ENCODE measurements around the gene IGF2R. TPM values are rescaled to one million over a fixed set of nuclear protein-coding genes. Genes with fewer than 3 reads are reported as not detected.

IGF2R gene
- total RNA-seq, 4 donors from 2014 or later: 56.6 to 134 (median 108) TPM

GRCh38 chr6:159985296-159985945, 16.5 kb downstream of the IGF2R start:
- intact Hi-C loops (cut with DNase I; ENCODE audit: low total_unique reads) (no loop called here), in situ Hi-C loops (cut with MboI; ENCODE audit: low sequenced_read_pairs in 4 of 4) (loop anchor here in 1 of 4 donors (10.0 kb wide), 1 partner anchor 49 kb away; no protein-coding TSS in a partner anchor)
- Histone ChIP-seq H3K4me1 (peaks cover 88% of the 10 kb centered on the region in 2 donors), H3K27me3 (no peaks in the 10 kb centered on the region), H3K36me3 (no peaks in the 10 kb centered on the region), H3K9me3 (no peaks in the 10 kb centered on the region), H3K27ac (peak overlapping the region; percentile 3 to 95 (median 24)), H3K4me3 (no peak overlapping the region)
- TF ChIP-seq, protein P1, sequence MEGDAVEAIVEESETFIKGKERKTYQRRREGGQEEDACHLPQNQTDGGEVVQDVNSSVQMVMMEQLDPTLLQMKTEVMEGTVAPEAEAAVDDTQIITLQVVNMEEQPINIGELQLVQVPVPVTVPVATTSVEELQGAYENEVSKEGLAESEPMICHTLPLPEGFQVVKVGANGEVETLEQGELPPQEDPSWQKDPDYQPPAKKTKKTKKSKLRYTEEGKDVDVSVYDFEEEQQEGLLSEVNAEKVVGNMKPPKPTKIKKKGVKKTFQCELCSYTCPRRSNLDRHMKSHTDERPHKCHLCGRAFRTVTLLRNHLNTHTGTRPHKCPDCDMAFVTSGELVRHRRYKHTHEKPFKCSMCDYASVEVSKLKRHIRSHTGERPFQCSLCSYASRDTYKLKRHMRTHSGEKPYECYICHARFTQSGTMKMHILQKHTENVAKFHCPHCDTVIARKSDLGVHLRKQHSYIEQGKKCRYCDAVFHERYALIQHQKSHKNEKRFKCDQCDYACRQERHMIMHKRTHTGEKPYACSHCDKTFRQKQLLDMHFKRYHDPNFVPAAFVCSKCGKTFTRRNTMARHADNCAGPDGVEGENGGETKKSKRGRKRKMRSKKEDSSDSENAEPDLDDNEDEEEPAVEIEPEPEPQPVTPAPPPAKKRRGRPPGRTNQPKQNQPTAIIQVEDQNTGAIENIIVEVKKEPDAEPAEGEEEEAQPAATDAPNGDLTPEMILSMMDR (IDR thresholded peaks at IDR 0.05 in 4 of 5, conservative IDR thresholded peaks at IDR 0.05 in 1 of 5): no peak
- no peak for TF ChIP-seq POLR2A (IDR thresholded peaks at IDR 0.05)
- ATAC-seq (no peak), DNase-seq (no peak)

DNA sequence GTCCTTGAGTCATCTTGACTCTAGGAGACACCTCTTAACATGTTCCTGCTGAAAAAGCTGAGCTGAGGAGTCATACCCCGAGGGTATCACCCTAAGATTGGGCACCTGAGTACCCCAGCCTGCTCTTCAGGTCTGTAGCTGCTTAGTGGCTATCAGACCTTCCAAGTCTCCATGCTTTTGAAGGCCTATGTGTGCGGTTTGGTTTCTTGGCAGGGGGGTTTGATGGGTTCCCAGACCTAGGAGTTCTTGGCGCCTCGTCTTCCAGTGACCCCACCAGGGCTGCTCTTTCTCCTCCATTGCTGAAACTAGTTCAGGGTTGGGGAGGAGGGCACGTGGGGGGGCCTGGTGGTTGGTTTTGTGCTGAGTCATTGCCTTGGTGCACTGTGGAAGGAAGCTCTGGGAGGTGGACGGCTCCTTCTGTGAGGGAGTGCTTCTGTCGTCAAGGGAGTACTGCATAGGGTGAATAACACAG, 20.1 kb downstream of the IGF2R start:
- in situ Hi-C loops (cut with MboI; ENCODE audit: low sequenced_read_pairs in 4 of 4) (loop anchor here in 1 of 4 donors (10.0 kb wide), 1 partner anchor 46 kb away; no protein-coding TSS in a partner anchor), intact Hi-C loops (cut with DNase I; ENCODE audit: low total_unique reads) (no loop called here)
- Histone ChIP-seq H3K9me3 (no peaks in the 10 kb centered on the region), H3K36me3 (peaks cover 0 to 5% of the 10 kb centered on the region in 2 donors), H3K27me3 (no peaks in the 10 kb centered on the region), H3K27ac (peak overlapping the region; percentile 34 to 46 (median 40)), H3K4me3 (peak overlapping the region in 1 of 4 donors; percentile 5), H3K4me1 (peaks cover 71 to 86% of the 10 kb centered on the region in 2 donors)
- DNase-seq: no peak
- no peak for ATAC-seq
- no peak for TF ChIP-seq POLR2A (IDR thresholded peaks at IDR 0.05)
- TF ChIP-seq, protein P1 (IDR thresholded peaks at IDR 0.05 in 4 of 5, conservative IDR thresholded peaks at IDR 0.05 in 1 of 5): no peak

DNA sequence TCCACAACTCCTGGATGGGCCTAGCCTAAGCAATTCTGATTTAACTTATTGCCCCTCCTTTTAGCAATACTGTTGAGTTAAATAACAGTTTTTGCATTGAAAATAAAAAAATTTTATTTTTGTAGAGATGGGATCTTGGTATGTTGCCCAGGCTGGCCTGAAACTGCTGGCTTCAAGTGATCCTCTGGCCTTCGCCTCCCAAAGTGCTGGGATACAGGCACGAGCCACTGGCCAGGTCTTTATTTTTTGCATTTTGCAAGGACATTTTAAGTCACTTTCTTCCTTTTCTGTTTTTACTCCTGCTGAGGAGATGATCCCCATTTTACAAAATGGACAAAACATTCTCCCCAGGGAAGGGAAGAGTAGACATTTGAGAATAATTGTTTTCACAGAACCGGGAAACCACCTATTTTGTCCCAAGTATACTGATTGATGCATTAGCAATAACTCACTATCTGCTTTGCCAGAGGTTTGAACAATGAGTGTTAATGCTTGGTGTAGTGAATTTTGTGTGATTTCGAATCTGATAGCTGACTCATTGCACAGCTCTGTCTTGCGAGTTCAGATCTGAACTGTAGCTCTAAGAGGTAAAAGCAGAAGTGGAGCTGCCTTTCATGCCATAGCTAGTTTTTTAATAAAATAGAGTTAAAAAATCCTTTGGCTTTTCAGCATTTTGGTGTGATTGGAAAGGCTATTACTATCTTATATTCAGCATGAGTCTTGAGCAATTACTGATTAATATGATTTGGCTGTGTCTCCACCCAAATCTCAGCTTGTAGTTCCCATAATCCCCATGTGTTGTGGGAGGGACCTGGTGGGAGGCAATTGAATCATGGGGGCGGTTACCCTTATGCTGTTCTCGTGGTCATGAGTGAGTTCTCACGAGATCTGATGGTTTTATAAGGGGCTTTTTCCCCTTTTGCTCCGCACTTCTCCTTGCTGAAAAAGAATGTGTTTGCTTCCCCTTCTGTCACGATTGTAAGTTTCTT, 20.9 kb downstream of the IGF2R start:
- H3K9me3 ChIP-seq: no peaks in the 10 kb centered on the region
- TF ChIP-seq, protein P1 (IDR thresholded peaks at IDR 0.05 in 4 of 5, conservative IDR thresholded peaks at IDR 0.05 in 1 of 5): no peak
- no peak for TF ChIP-seq POLR2A (IDR thresholded peaks at IDR 0.05)
- H3K4me1 ChIP-seq: peaks cover 70 to 86% of the 10 kb centered on the region in 2 donors
- peak overlapping the region; percentile 34 to 46 (median 40) for H3K27ac ChIP-seq
- DNase-seq (no peak), ATAC-seq (no peak)
- no peaks in the 10 kb centered on the region for H3K27me3 ChIP-seq
- intact Hi-C loops (cut with DNase I; ENCODE audit: low total_unique reads) (no loop called here), in situ Hi-C loops (cut with MboI; ENCODE audit: low sequenced_read_pairs in 4 of 4) (loop anchor here in 1 of 4 donors (10.0 kb wide), 1 partner anchor 45 kb away; no protein-coding TSS in a partner anchor)
- peaks cover 0 to 5% of the 10 kb centered on the region in 2 donors for H3K36me3 ChIP-seq
- H3K4me3 ChIP-seq: peak overlapping the region in 1 of 4 donors; percentile 5

DNA sequence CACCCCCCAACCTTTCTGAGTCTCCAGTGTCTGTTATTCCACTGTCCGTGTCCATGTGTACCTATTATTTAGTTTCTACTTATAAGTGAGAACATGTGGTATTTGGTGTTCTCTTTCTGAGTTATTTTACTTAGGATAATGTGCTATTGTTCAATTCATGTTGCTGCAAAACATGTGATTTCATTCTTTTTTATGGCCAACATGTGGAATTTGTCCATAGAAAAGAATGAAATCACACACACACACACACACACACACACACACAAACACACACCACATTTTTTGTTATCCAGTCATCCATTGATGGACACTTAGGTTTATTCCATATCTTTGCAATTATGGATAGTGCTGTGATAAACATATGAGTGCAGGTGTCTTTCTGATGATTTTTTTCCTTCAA, 23.5 kb downstream of the IGF2R start:
- in situ Hi-C loops (cut with MboI; ENCODE audit: low sequenced_read_pairs in 4 of 4): no loop called here
- no peak for TF ChIP-seq POLR2A (IDR thresholded peaks at IDR 0.05)
- TF ChIP-seq, protein P1 (IDR thresholded peaks at IDR 0.05 in 4 of 5, conservative IDR thresholded peaks at IDR 0.05 in 1 of 5): no peak
- peaks cover 68 to 90% of the 10 kb centered on the region in 2 donors for H3K4me1 ChIP-seq

More for the DNA sequence above, 23.5 kb downstream of the IGF2R start:
- no peaks in the 10 kb centered on the region for H3K9me3 ChIP-seq
- intact Hi-C loops (cut with DNase I; ENCODE audit: low total_unique reads): no loop called here
- H3K4me3 ChIP-seq: no peak overlapping the region
- peaks cover 0 to 5% of the 10 kb centered on the region in 2 donors for H3K36me3 ChIP-seq
- no peak overlapping the region for H3K27ac ChIP-seq
- H3K27me3 ChIP-seq: no peaks in the 10 kb centered on the region
- ATAC-seq (no peak), DNase-seq (no peak)

All from gastrocnemius medialis (tissue), 4 donors.